K562 (cell line): Measurements from ENCODE around the gene SYNGR4. TPM values are rescaled to one million over a fixed set of nuclear protein-coding genes. Genes with fewer than 3 reads are reported as not detected.
A peak's percentile ranks its signal among the peaks of the same experiment; 100 is the strongest.

Source experiments
- ARID1B ChIP-seq: fragments of 450-650 bp; IDR thresholded peaks from 2 replicates; pipeline ENCODE4 v1.6.1; 2016; ENCODE audit warnings: antibody characterized with exemption, mild to moderate bottlenecking, inconsistent platforms
- CHD2 ChIP-seq: IDR thresholded peaks from 2 replicates; pipeline ENCODE4 v1.6.1; 2011; ENCODE audit warnings: low read depth, low read length
- CREB5 ChIP-seq: fragments of 250-450 bp; sonication (Bioruptor Pico); IDR thresholded peaks from 2 replicates; pipeline ENCODE4 v1.5.0; 2020; ENCODE audit warnings: mild to moderate bottlenecking
- DNMT1 ChIP-seq: fragments of 450-650 bp; IDR thresholded peaks from 2 replicates; pipeline ENCODE4 v1.6.1; 2016; ENCODE audit warnings: antibody characterized with exemption, mild to moderate bottlenecking
- FOS ChIP-seq: IDR thresholded peaks from 3 replicates; pipeline ENCODE4 v1.6.1; 2011; ENCODE audit not compliant: insufficient read length; ENCODE audit errors: extremely low read depth
- HINFP ChIP-seq: fragments of 450-650 bp; conservative IDR thresholded peaks from 2 replicates; pipeline ENCODE4 v1.6.1; 2016; ENCODE audit warnings: missing genetic modification characterization, low read depth, mild to moderate bottlenecking, control low read depth, missing compliant biosample characterization
- HOMEZ ChIP-seq: fragments of 250-450 bp; sonication (Bioruptor Pico); IDR thresholded peaks from 2 replicates; pipeline ENCODE4 v1.4.0; 2020; ENCODE audit warnings: mild to moderate bottlenecking, moderate library complexity
- NFRKB ChIP-seq: fragments of 450-650 bp; IDR thresholded peaks from 2 replicates; pipeline ENCODE4 v1.6.1; 2016; ENCODE audit warnings: low read depth
- NR1H2 ChIP-seq: sonication (generic); formaldehyde crosslinking; IDR thresholded peaks from 2 replicates; pipeline ENCODE4 v1.4.0; 2020; ENCODE audit warnings: mild to moderate bottlenecking, missing genetic modification reagents
- NR2C1 ChIP-seq, 2 experiments: fragments of 450-650 bp; IDR thresholded peaks; 2 replicates each; pipeline ENCODE4 v1.6.1; 2017; ENCODE audit warnings: mild to moderate bottlenecking in 2 of 2, antibody characterized with exemption in 1 of 2, inconsistent platforms in 1 of 2, missing compliant biosample characterization in 1 of 2, missing genetic modification characterization in 1 of 2
- PHB2 ChIP-seq: fragments of 450-650 bp; IDR thresholded peaks from 2 replicates; pipeline ENCODE4 v1.6.1; 2017; ENCODE audit warnings: low read depth
- SIN3A ChIP-seq, 2 experiments: fragments of 150-350 bp in 1 of 2; IDR thresholded peaks; 2 replicates each; pipeline ENCODE4 v1.6.1; 2011 to 2016; ENCODE audit warnings: borderline replicate concordance in 2 of 2, low read depth in 2 of 2, low read length in 2 of 2, mild to moderate bottlenecking in 2 of 2, moderate library complexity in 2 of 2; ENCODE audit not compliant: control insufficient read depth in 1 of 2
- SP1 ChIP-seq: sonication (generic); formaldehyde crosslinking; IDR thresholded peaks from 2 replicates; pipeline ENCODE4 v1.8.1; 2022; ENCODE audit warnings: mild to moderate bottlenecking, missing genetic modification reagents
- SRSF1 ChIP-seq: fragments of 200-400 bp; formaldehyde crosslinking; IDR thresholded peaks from 2 replicates; pipeline ENCODE4 v1.6.1; 2017; ENCODE audit warnings: mild to moderate bottlenecking, low read depth, low read length, moderate library complexity
- TBL1XR1 ChIP-seq, 2 experiments: IDR thresholded peaks; 2 replicates each; pipeline ENCODE4 v1.6.1; 2012; ENCODE audit warnings: improper control_type of control experiment in 2 of 2, low read length in 2 of 2, mild to moderate bottlenecking in 1 of 2
- U2AF1 ChIP-seq: fragments of 200-400 bp; formaldehyde crosslinking; optimal IDR thresholded peaks from 2 replicates; pipeline ENCODE3; 2017; ENCODE audit warnings: mild to moderate bottlenecking, low read depth, low read length, moderate library complexity
- ZBTB2 ChIP-seq: fragments of 450-650 bp; IDR thresholded peaks from 2 replicates; pipeline ENCODE4 v1.6.1; 2016; ENCODE audit warnings: antibody characterized with exemption
- ZNF232 ChIP-seq: sonication (generic); formaldehyde crosslinking; IDR thresholded peaks from 2 replicates; pipeline ENCODE4 v1.8.0; 2022; ENCODE audit warnings: mild to moderate bottlenecking, missing genetic modification reagents
- ZNF444 ChIP-seq: fragments of 250-450 bp; sonication (Bioruptor Pico); IDR thresholded peaks from 2 replicates; pipeline ENCODE4 v1.4.0; 2020; ENCODE audit warnings: mild to moderate bottlenecking, moderate library complexity
- ZNF740 ChIP-seq, 3 experiments: fragments of 200-800 bp in 1 of 3; sonication (Bioruptor generic) in 1 of 3; sonication (generic) in 1 of 3; formaldehyde crosslinking in 1 of 3; IDR thresholded peaks; 2 replicates each; pipeline versions ENCODE4 v1.6.1 to v1.8.0; 2016 to 2022; ENCODE audit warnings: mild to moderate bottlenecking in 2 of 3, missing compliant biosample characterization in 2 of 3, missing genetic modification characterization in 2 of 3, missing genetic modification reagents in 1 of 3
- polyA plus RNA-seq, 8 experiments: library from polyadenylated mRNA; depleted of rRNA in 4 of 8; stranded (reverse) in 5 of 8; unstranded in 3 of 8; fragments of >200 nt; fragmentation: Nextera tagmentation in 2 of 8; fragmentation: Illumina TruSeq in 1 of 8; extraction: Ambion mirVana in 2 of 8; extraction: Trizol in 1 of 8; gene quantifications; 2 replicates each; pipeline versions ENCODE4 v1.2.1 to v1.2.3, GENCODE V29; 2011 to 2014; ENCODE audit warnings: inconsistent platforms in 1 of 8, missing spikeins in 1 of 8
- total RNA-seq, 7 experiments: library from RNA; depleted of rRNA in 6 of 7; stranded (reverse); fragments of >200 nt in 6 of 7; fragmentation: Illumina TruSeq in 2 of 7; extraction: Trizol in 2 of 7; gene quantifications; 2 replicates each; pipeline versions ENCODE4 v1.2.1 to v1.2.3, GENCODE V29; 2011 to 2021; ENCODE audit warnings: low replicate concordance in 1 of 7

The SYNGR4 gene
- total and polyA plus RNA-seq, 9 of the 15 experiments (the other 6 are each of a cell fraction or from before 2014, with no cell fraction given) = 0.07 to 0.14 TPM; not detected in 7

GRCh38 chr19:48391100-48392005 lies 27.2 kb downstream of the SYNGR4 start, which contains the start of gene KDELR1 (continued):
- peak; percentile 98 for TF ChIP-seq SP1 (CRISPR knock-in tag)
- TF ChIP-seq HINFP (tag) = no peak
- peak in 1 of 2 experiments; percentile 7; a peak in 1 of 4 replicates for TF ChIP-seq SIN3A (IDR thresholded peaks at IDR 0.05; ENCODE audit: borderline replicate concordance in 2 of 2, control insufficient read depth in 1 of 2, low read depth in 2 of 2, low read length in 2 of 2)
- TF ChIP-seq ZNF740 (CRISPR knock-in tag; IDR thresholded peaks at IDR 0.05) = peak; percentile 94
- TF ChIP-seq ZNF740 (tag; IDR thresholded peaks at IDR 0.05) = 0 out of 4 replicates have a peak, but pooled peaks of 1 of the 2 experiments have one; percentile 76
- TF ChIP-seq PHB2 = no peak
- TF ChIP-seq TBL1XR1 (IDR thresholded peaks at IDR 0.05; ENCODE audit: low read length in 2 of 2) = no peak
- TF ChIP-seq ZNF444 (CRISPR knock-in tag) = no peak
- no peak for TF ChIP-seq DNMT1
- TF ChIP-seq SRSF1 = no peak
- TF ChIP-seq ZBTB2 = no peak
- TF ChIP-seq NFRKB = no peak
- TF ChIP-seq NR1H2 (CRISPR knock-in tag) = no peak
- no peak for TF ChIP-seq FOS
- TF ChIP-seq CHD2 = no peak; the same call in 1 of the 2 replicates
- TF ChIP-seq U2AF1 = no peak
- TF ChIP-seq HOMEZ (CRISPR knock-in tag) = no peak
- TF ChIP-seq ZNF232 (CRISPR knock-in tag) = no peak
- no peak for TF ChIP-seq ARID1B
- TF ChIP-seq CREB5 (CRISPR knock-in tag) = no peak
- TF ChIP-seq NR2C1 (IDR thresholded peaks at IDR 0.05) = 0 out of 2 replicates have a peak, but pooled peaks have one; percentile 10
- no peak for TF ChIP-seq NR2C1 (tag; IDR thresholded peaks at IDR 0.05)
